ENCODE results near the gene MIF4GD.
A peak's percentile ranks its signal among the peaks of the same experiment; 100 is the strongest.
"Not testable (repeated sequence)": the region's sequence is repeated elsewhere in the genome, so short reads cannot be mapped to it uniquely, and the experiment has no call there.

MIF4GD gene

GRCh38 chr17:75270966-75271232 lies at the start of gene MIF4GD:
TSS of gene MIF4GD (minus strand) at chr17:75271231. CDS start at chr17:75270195, 1,036 bp downstream.
- FAIRE-seq, result no peak

- no peak for FAIRE-seq
Measured at GRCh38 chr17:75319904-75320691, 49.1 kb upstream of the MIF4GD start.

- no peak for FAIRE-seq
Measured at GRCh38 chr17:75318615-75319222, 47.7 kb upstream of the MIF4GD start.

GRCh38 chr17:75318211-75318610 lies 47.2 kb upstream of the MIF4GD start:
- no peak for FAIRE-seq

- no peak for FAIRE-seq
Measured at GRCh38 chr17:75317671-75318070, 46.6 kb upstream of the MIF4GD start.

GRCh38 chr17:75316253-75316652 lies 45.2 kb upstream of the MIF4GD start:
- FAIRE-seq, result no peak

- no peak for FAIRE-seq
Measured at GRCh38 chr17:75315541-75316243, 44.7 kb upstream of the MIF4GD start.

- no peak for FAIRE-seq
Measured at GRCh38 chr17:75313941-75314551, 43.0 kb upstream of the MIF4GD start.

- no peak for FAIRE-seq
Measured at GRCh38 chr17:75308732-75309629, 38.0 kb upstream of the MIF4GD start.

GRCh38 chr17:75307957-75308731 lies 37.1 kb upstream of the MIF4GD start:
- no peak for FAIRE-seq

GRCh38 chr17:75301502-75302206 lies 30.6 kb upstream of the MIF4GD start:
- FAIRE-seq, result no peak

- FAIRE-seq, result no peak
Measured at GRCh38 chr17:75301049-75301448, 30.0 kb upstream of the MIF4GD start.

- FAIRE-seq, result no peak
Measured at GRCh38 chr17:75300280-75300679, 29.2 kb upstream of the MIF4GD start.

- FAIRE-seq, result no peak
Measured at GRCh38 chr17:75295201-75296158, 24.4 kb upstream of the MIF4GD start.

- not testable (repeated sequence) for FAIRE-seq
Measured at GRCh38 chr17:75292810-75293448, 21.9 kb upstream of the MIF4GD start.

GRCh38 chr17:75289832-75290337 lies 18.9 kb upstream of the MIF4GD start:
- no peak for FAIRE-seq

- FAIRE-seq, result peak; percentile 97
Measured at GRCh38 chr17:75289115-75289831, 18.2 kb upstream of the MIF4GD start, which contains the start of gene SLC25A19. TSS of gene SLC25A19 (minus strand) at chr17:75289433. CDS start at chr17:75286764, 2,669 bp downstream.

GRCh38 chr17:75288770-75289114 lies 17.7 kb upstream of the MIF4GD start:
- FAIRE-seq, result no peak

Data from A204.1 (cell line).